NCI-H128 (cell line): Measurements from ENCODE around the gene PLCL2.
"Not testable (repeated sequence)": the region's sequence is repeated elsewhere in the genome, so short reads cannot be mapped to it uniquely, and the experiment has no call there.

ENCODE experiments used
- DNase-seq: peaks from one replicate; lab custom pipeline; 2025; ENCODE audit not compliant: unreplicated experiment; lab: John Stamatoyannopoulos, UW

The PLCL2 gene

GRCh38 chr3:17065881-17066280 lies 181.1 kb downstream of the PLCL2 start:
- no peak for DNase-seq

GRCh38 chr3:17069754-17070153 lies 185.0 kb downstream of the PLCL2 start:
- no peak for DNase-seq

GRCh38 chr3:17070161-17070959 lies 185.6 kb downstream of the PLCL2 start:
- no peak for DNase-seq

GRCh38 chr3:17074559-17074958 lies 189.8 kb downstream of the PLCL2 start:
- DNase-seq = no peak

GRCh38 chr3:17075358-17075757 lies 190.6 kb downstream of the PLCL2 start:
- no peak for DNase-seq

- DNase-seq = no peak
These were observed 191.2 kb downstream of the PLCL2 start for GRCh38 chr3:17075907-17076306.

GRCh38 chr3:17076940-17077605 lies 192.3 kb downstream of the PLCL2 start:
- DNase-seq = no peak

GRCh38 chr3:17077606-17078005 lies 192.9 kb downstream of the PLCL2 start:
- DNase-seq = no peak

- no peak for DNase-seq
These were observed 194.2 kb downstream of the PLCL2 start for GRCh38 chr3:17078926-17079465.

GRCh38 chr3:17079933-17080332 lies 195.2 kb downstream of the PLCL2 start:
- no peak for DNase-seq

GRCh38 chr3:17081520-17081919 lies 196.8 kb downstream of the PLCL2 start:
- DNase-seq = no peak

- DNase-seq = no peak
These were observed 202.8 kb downstream of the PLCL2 start for GRCh38 chr3:17087509-17087908.

GRCh38 chr3:17088017-17088416 lies 203.3 kb downstream of the PLCL2 start:
- DNase-seq = no peak

- no peak for DNase-seq
These were observed 204.0 kb downstream of the PLCL2 start for GRCh38 chr3:17088602-17089313.

- no peak for DNase-seq
These were observed 204.6 kb downstream of the PLCL2 start for GRCh38 chr3:17089314-17089700.

GRCh38 chr3:17090280-17090983 lies 205.7 kb downstream of the PLCL2 start:
- DNase-seq = no peak

- DNase-seq = no peak
These were observed 207.3 kb downstream of the PLCL2 start for GRCh38 chr3:17091910-17092582.

GRCh38 chr3:17092583-17092933 lies 207.8 kb downstream of the PLCL2 start:
- no peak for DNase-seq

- no peak for DNase-seq
These were observed 209.8 kb downstream of the PLCL2 start for GRCh38 chr3:17094551-17094950.

- no peak for DNase-seq
These were observed 218.8 kb downstream of the PLCL2 start for GRCh38 chr3:17103579-17103978.

- not testable (repeated sequence) for DNase-seq
These were observed 222.0 kb downstream of the PLCL2 start for GRCh38 chr3:17106801-17107200.
